Activated naive CD8-positive, alpha-beta T cell treated with anti-CD3 and anti-CD28 coated beads for 36 hours (primary cell): ENCODE results near the gene WNK1. TPM values are rescaled to one million over a fixed set of nuclear protein-coding genes. Genes with fewer than 3 reads are reported as not detected.

ENCODE experiments used
- total RNA-seq, 2 experiments: library from RNA; stranded (reverse); gene quantifications; one replicate each; pipeline ENCODE4 v1.2.3, GENCODE V29; 2021

The WNK1 gene
- total RNA-seq, 2 experiments from 2014 or later = 117 to 118 TPM

Other genes with a start within 250 kb of the WNK1 start
- gene NINJ2, start 89.1 kb upstream of the WNK1 start, total RNA-seq = 1 to 10 TPM; 1.4 to 1.9 TPM
- 10 to 100 TPM; 11.2 to 11.4 TPM for gene RAD52, start 197.1 kb downstream of the WNK1 start, total RNA-seq
- 10 to 100 TPM; 24.0 to 25.5 TPM for gene ERC1, start 238.6 kb downstream of the WNK1 start, total RNA-seq